HG02798 (cell line): ENCODE measurements around the gene STXBP1.

Source experiments
- ATAC-seq: cut with Tn5 transposase; IDR thresholded peaks from one replicate; pipeline ENCODE4 v1.9.1; 2021; ENCODE audit warnings: mild to moderate bottlenecking; ENCODE audit not compliant: unreplicated experiment, poor library complexity

Gene STXBP1

DNA sequence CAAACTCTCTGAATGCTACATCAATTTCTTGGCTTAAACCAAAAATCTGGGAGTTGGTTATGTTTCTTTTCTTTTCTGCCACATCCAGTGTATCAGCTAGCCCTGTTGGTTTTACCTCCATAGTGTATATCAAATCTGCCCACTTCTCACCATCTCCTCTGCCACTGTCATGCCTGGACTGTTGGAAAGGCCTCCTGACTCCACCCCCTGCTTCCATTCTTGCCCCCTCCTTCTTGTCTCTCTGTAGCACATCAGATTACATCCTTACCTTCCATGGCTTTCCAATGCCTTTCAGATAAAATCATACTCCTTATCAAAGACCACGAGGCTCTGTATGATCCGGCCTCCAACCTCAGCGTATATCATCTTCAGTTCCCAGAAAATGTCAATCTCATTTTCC, 35.4 kb downstream of the STXBP1 start:
- no peak for ATAC-seq

- ATAC-seq = no peak
Measured at GRCh38 chr9:127650518-127650917, 38.4 kb downstream of the STXBP1 start.

GRCh38 chr9:127651697-127652610, 39.9 kb downstream of the STXBP1 start:
- ATAC-seq = no peak

- no peak for ATAC-seq
Measured at GRCh38 chr9:127652733-127653132, 40.7 kb downstream of the STXBP1 start.

DNA sequence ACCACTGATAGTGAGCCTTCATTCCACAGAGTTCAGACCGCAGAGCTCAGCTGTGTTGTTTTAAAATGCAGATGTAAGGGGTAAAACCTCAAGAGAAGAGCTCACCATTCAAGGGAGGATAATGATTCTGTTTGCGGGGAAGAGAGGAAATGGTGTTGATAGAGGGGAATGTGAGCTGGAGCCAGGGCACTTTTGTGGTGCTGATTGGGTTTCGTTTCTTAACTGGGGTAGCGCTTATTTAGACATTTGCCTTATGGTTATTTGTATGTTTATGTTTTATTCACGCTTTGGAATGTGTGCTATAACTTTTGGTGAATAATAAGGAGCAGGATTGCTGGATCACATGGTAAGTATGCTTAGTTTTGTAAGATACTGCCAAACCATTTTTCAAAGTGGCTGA, 42.5 kb downstream of the STXBP1 start:
- no peak for ATAC-seq

GRCh38 chr9:127658428-127658827, 46.4 kb downstream of the STXBP1 start:
- ATAC-seq = no peak

DNA sequence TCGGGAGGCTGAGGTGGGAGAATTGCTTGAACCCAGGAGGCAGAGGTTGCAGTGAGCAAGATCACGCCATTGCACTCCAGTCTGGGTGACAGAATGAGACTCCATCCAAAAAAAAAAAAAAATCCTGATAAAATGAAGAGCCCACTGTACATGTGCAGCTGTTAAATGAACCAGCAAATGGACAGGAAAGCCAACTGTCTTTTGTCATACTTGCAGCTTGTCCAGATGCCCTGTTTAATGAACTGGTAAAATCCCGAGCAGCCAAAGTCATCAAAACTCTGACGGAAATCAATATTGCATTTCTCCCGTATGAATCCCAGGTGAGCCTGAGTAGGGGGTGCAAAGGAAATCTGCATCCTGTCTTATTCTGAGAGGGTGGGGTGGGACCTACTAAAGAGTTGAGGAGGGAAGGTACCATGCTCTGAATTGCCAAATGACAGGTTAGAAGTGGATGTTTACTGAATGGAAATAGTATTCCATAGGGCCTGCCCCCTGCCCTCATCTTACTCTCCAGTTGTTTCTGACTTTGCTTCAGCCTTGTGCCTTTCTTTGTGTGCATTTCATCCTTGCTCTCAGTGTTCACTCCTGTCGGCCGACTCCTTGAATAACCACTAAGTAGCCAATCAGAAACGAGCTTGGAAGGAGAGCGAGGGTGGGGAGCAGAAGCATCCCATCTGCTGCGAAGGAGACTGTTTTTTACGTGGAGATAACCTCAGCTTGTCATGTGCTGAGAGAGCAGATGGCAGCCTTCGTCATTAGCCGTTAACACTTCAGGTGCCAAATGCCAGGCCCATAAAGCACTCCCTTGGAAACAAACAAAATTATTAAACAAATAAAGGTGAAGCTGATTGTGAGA, 49.0 kb downstream of the STXBP1 start:
- ATAC-seq = no peak

DNA sequence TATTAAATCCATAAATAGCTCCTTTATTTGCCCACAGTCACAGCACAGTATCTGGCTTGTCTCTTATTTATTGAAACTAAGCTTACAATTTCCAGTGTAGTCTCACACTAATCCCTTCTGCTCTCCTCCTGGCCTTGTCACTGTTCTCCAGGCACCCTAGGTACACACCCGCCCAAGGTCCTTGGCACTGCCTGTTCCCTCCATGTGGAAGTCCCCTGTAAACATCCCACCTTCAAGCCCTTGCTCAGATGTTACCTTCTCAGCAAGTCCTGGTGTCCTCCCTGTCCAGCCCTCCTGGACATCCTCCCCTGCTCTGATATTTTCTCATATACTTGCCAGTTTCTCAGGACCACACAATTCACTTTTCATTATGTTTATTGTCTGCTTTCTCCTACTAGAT, 50.5 kb downstream of the STXBP1 start:
- ATAC-seq = no peak

- ATAC-seq = no peak
Measured at GRCh38 chr9:127664324-127664677, 52.2 kb downstream of the STXBP1 start.

DNA sequence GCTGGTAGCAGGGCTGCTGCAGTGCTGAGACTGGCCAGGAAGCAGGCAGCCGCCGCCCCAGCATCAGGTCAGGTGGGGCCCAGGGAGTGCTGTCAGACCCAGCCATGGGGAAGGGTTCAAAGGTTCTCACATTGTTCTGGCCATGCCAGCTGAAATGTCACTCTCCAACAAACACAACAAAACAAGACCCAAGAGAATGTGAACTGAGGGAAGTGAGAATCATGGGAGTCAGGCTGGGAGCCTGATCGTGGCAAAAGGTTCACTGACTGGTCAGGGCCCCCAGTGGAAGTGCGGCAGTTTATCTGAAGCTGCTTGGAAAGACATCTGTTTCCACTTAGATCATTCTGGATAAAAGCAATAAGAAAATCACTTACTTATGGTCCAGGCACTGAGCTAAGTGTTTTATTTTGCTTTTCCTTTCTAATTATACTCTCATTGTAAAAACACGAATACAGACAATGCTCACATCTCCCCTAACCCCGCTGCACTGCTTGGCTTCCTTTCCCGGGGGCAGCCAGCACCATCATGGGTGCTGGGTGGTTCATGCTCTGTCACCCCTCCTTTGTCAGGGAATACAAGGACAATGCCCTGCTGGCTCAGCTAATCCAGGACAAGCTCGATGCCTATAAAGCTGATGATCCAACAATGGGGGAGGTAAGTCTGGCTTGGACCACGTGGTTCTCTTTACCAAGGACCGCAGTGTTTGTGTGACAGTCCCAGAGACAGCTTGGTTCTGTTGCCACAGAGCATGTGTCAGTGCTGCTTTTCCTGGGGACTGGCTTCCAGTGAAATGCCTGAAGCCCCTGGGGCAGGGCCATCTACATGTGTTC, 52.8 kb downstream of the STXBP1 start:
- ATAC-seq = no peak

- no peak for ATAC-seq
Measured at GRCh38 chr9:127667127-127667844, 55.2 kb downstream of the STXBP1 start.

DNA sequence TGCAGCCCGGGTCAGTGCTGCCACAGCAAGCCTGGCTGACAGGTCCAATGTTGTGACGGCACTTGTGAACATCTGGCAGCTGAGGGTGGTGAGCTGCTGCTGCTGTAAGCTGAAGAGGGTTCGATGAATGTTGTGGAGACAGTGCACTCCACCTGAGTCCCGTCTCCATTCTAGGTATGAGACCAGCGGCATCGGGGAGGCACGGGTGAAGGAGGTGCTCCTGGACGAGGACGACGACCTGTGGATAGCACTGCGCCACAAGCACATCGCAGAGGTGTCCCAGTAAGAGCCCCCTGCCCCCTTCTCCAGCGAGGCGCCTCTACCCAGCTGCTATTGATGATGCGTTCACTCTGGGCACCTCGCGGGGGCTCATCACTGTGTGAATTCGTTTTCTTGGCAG, 55.8 kb downstream of the STXBP1 start:
- ATAC-seq = no peak

GRCh38 chr9:127673234-127673633, 61.2 kb downstream of the STXBP1 start:
- ATAC-seq = no peak

DNA sequence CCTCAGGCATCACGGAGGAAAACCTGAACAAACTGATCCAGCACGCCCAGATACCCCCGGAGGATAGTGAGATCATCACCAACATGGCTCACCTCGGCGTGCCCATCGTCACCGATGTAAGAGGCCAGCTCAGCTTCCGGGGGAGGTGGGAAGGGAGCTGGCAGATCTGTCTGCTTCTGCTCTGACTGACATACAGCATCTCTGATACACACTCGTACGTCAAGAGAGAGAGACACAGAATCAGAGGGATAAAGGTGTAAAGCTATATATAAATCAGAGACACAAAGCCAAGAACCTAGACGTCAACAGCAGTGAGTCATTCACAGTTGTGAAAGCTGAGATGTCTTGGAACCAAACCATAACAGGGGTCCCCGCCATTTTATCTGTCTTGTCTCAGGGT, 64.6 kb downstream of the STXBP1 start:
- ATAC-seq = no peak

GRCh38 chr9:127679506-127679905, 67.4 kb downstream of the STXBP1 start:
- ATAC-seq = no peak

- ATAC-seq = no peak
Measured at GRCh38 chr9:127680226-127680625, 68.1 kb downstream of the STXBP1 start.

GRCh38 chr9:127680846-127681245, 68.8 kb downstream of the STXBP1 start:
- no peak for ATAC-seq

- ATAC-seq = no peak
Measured at GRCh38 chr9:127682351-127683136, 70.5 kb downstream of the STXBP1 start.

- no peak for ATAC-seq
Measured at GRCh38 chr9:127683723-127684122, 71.6 kb downstream of the STXBP1 start.
